ENCODE results near the gene RPL28. TPM values are rescaled to one million over a fixed set of nuclear protein-coding genes. Genes with fewer than 3 reads are reported as not detected.

Gene RPL28
- total RNA-seq, 1 donor from 2014 or later, result 1,343 TPM

GRCh38 chr19:55439052-55439451 is 53.3 kb downstream of the RPL28 start:
- Mint-ChIP-seq H3K4me3 (ENCODE audit: unreplicated experiment) (no peak overlapping the region), H3K4me1 (ENCODE audit: low read depth) (peaks cover 14% of the 10 kb centered on the region), H3K9me3 (ENCODE audit: low read depth) (peaks cover 3% of the 10 kb centered on the region), H3K27ac (ENCODE audit: unreplicated experiment) (no peak overlapping the region), H3K36me3 (ENCODE audit: low read depth) (peaks cover 3% of the 10 kb centered on the region), H3K27me3 (ENCODE audit: low read depth) (peaks cover 51% of the 10 kb centered on the region)
- no peak for TF ChIP-seq CTCF (IDR thresholded peaks at IDR 0.05)
- no peak for DNase-seq (ENCODE audit: low spot score)

DNA sequence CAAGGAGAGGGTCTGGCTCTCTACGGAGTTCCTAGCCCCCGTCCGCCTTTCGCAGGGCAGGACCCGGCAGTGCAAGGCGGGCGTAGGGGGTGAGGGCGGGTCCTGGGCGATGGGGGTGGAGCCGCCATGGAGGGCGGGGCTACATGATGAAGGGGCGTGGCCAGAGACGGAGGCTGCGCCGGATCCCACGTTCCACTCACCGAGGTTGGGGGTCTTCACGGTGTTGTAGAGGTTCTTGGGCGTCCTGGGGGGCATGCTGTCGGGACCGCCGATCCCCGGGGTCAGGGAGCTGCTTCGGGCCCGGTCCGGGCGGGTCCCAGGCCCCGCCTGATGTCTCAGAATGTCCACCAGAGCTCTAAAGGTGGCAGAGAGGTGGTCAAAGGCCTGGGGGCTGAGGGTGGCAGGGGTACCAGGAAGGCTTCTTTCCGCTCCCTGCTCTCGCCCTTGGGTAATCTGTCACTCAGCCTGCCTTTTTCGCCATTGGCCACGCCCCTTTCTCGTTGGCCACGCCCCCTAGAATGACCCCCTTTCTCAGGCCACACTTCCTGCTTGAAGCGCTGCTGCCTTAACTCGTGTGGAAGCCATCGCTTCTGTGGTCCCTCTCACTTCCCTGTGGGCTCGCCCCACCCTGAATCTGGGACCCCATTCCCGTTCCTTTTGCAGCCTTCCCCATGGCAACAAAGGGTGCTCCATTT is 54.8 kb downstream of the RPL28 start:
- Mint-ChIP-seq H3K4me1 (ENCODE audit: low read depth) (peaks cover 14% of the 10 kb centered on the region), H3K27ac (ENCODE audit: unreplicated experiment) (no peak overlapping the region), H3K36me3 (ENCODE audit: low read depth) (peaks cover 3% of the 10 kb centered on the region), H3K27me3 (ENCODE audit: low read depth) (peaks cover 66% of the 10 kb centered on the region), H3K4me3 (ENCODE audit: unreplicated experiment) (no peak overlapping the region), H3K9me3 (ENCODE audit: low read depth) (peaks cover 3% of the 10 kb centered on the region)
- DNase-seq (ENCODE audit: low spot score), result no peak
- TF ChIP-seq CTCF (IDR thresholded peaks at IDR 0.05), result no peak

DNA sequence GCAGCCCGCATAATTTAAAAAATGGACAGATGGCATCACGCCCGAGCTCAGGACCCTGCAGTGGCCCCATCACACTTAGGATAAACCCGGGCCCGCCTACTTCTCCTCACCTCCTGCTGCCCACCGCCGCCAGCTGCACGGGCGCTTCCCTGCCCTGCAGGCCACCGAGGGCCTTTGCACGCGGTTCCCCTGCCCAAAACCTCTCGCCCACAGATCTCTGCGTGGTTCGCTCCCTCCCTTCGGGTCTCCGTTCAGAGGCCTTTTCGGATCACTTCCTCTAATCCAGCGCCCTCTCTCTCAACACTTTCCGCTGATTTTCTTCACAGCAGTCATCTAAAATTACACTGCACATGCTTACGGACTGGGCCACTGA is 55.6 kb downstream of the RPL28 start:
- Mint-ChIP-seq H3K4me3 (ENCODE audit: unreplicated experiment) (no peak overlapping the region), H3K27ac (ENCODE audit: unreplicated experiment) (no peak overlapping the region), H3K36me3 (ENCODE audit: low read depth) (peaks cover 3% of the 10 kb centered on the region), H3K27me3 (ENCODE audit: low read depth) (peaks cover 70% of the 10 kb centered on the region), H3K9me3 (ENCODE audit: low read depth) (peaks cover 3% of the 10 kb centered on the region), H3K4me1 (ENCODE audit: low read depth) (peaks cover 14% of the 10 kb centered on the region)
- TF ChIP-seq CTCF (IDR thresholded peaks at IDR 0.05), result no peak
- no peak for DNase-seq (ENCODE audit: low spot score)

GRCh38 chr19:55441692-55442321 is 56.1 kb downstream of the RPL28 start:
- H3K9me3 Mint-ChIP-seq (ENCODE audit: low read depth), result peaks cover 3% of the 10 kb centered on the region

More at GRCh38 chr19:55441692-55442321, 56.1 kb downstream of the RPL28 start:
- no peak overlapping the region for H3K27ac Mint-ChIP-seq (ENCODE audit: unreplicated experiment)
- H3K4me3 Mint-ChIP-seq (ENCODE audit: unreplicated experiment), result no peak overlapping the region
- H3K36me3 Mint-ChIP-seq (ENCODE audit: low read depth), result peaks cover 3% of the 10 kb centered on the region
- no peak for DNase-seq (ENCODE audit: low spot score)
- TF ChIP-seq CTCF (IDR thresholded peaks at IDR 0.05), result no peak
- H3K4me1 Mint-ChIP-seq (ENCODE audit: low read depth), result peaks cover 14% of the 10 kb centered on the region
- H3K27me3 Mint-ChIP-seq (ENCODE audit: low read depth), result peaks cover 67% of the 10 kb centered on the region
